ENCODE measurements around the gene KDM1A.

Gene KDM1A

GRCh38 chr1:23083714-23084480 is 64.6 kb downstream of the KDM1A start:
- H3K9me2 ChIP-seq (replicated peaks; ENCODE audit: low read depth, low read length) = no peaks in the 10 kb centered on the region
- no peak overlapping the region for H3K9ac ChIP-seq (ENCODE audit: low read depth, low read length, poor library complexity, severe bottlenecking)
- H3K4me1 ChIP-seq (ENCODE audit: insufficient read depth, low read length, poor library complexity, severe bottlenecking) = no peaks in the 10 kb centered on the region
- no peak for TF ChIP-seq EZH2phosphoT487 (IDR thresholded peaks at IDR 0.05; ENCODE audit: borderline replicate concordance)
- H3K9me3 ChIP-seq (ENCODE audit: insufficient read depth, low read depth, low read length) = no peaks in the 10 kb centered on the region
- H3K4me2 ChIP-seq (ENCODE audit: low read depth, low read length, poor library complexity, severe bottlenecking) = no peak overlapping the region
- no peak overlapping the region for H3K4me3 ChIP-seq (ENCODE audit: low read length, poor library complexity, severe bottlenecking)
- peaks cover 99% of the 10 kb centered on the region for H3K36me3 ChIP-seq (ENCODE audit: insufficient read depth, low read length)
- no peaks in the 10 kb centered on the region for H4K20me1 ChIP-seq (ENCODE audit: insufficient read depth, low read length, poor library complexity, severe bottlenecking)
- no peaks in the 10 kb centered on the region for H3K79me2 ChIP-seq (ENCODE audit: insufficient read depth, low read length)
- H3K27me3 ChIP-seq (ENCODE audit: insufficient read depth, low read length, poor library complexity, severe bottlenecking) = no peaks in the 10 kb centered on the region
- no peaks in the 10 kb centered on the region for H3F3A ChIP-seq (ENCODE audit: low read depth)
- no peak overlapping the region for H2AFZ ChIP-seq (ENCODE audit: low read length)

- Histone ChIP-seq H3K4me2 (ENCODE audit: low read depth, low read length, poor library complexity, severe bottlenecking) (no peak overlapping the region), H3K27me3 (ENCODE audit: insufficient read depth, low read length, poor library complexity, severe bottlenecking) (no peaks in the 10 kb centered on the region), H3K4me3 (ENCODE audit: low read length, poor library complexity, severe bottlenecking) (no peak overlapping the region), H3K36me3 (ENCODE audit: insufficient read depth, low read length) (peaks cover 94% of the 10 kb centered on the region), H3K9me2 (replicated peaks; ENCODE audit: low read depth, low read length) (no peaks in the 10 kb centered on the region), H4K20me1 (ENCODE audit: insufficient read depth, low read length, poor library complexity, severe bottlenecking) (no peaks in the 10 kb centered on the region), H3K9ac (ENCODE audit: low read depth, low read length, poor library complexity, severe bottlenecking) (no peak overlapping the region), H3K9me3 (ENCODE audit: insufficient read depth, low read depth, low read length) (no peaks in the 10 kb centered on the region), H3F3A (ENCODE audit: low read depth) (no peaks in the 10 kb centered on the region), H3K4me1 (ENCODE audit: insufficient read depth, low read length, poor library complexity, severe bottlenecking) (no peaks in the 10 kb centered on the region), H2AFZ (ENCODE audit: low read length) (no peak overlapping the region), H3K79me2 (ENCODE audit: insufficient read depth, low read length) (no peaks in the 10 kb centered on the region)
- TF ChIP-seq CTCF (conservative IDR thresholded peaks at IDR 0.05; ENCODE audit: low read length) = no peak
Measured at GRCh38 chr1:23084880-23085279, 65.6 kb downstream of the KDM1A start.

- Histone ChIP-seq H3K9ac (ENCODE audit: low read depth, low read length, poor library complexity, severe bottlenecking) (no peak overlapping the region), H3K9me2 (replicated peaks; ENCODE audit: low read depth, low read length) (no peaks in the 10 kb centered on the region), H3K4me3 (ENCODE audit: low read length, poor library complexity, severe bottlenecking) (no peak overlapping the region), H3K9me3 (ENCODE audit: insufficient read depth, low read depth, low read length) (no peaks in the 10 kb centered on the region), H3K36me3 (ENCODE audit: insufficient read depth, low read length) (peaks cover 93% of the 10 kb centered on the region), H4K20me1 (ENCODE audit: insufficient read depth, low read length, poor library complexity, severe bottlenecking) (no peaks in the 10 kb centered on the region), H3F3A (ENCODE audit: low read depth) (no peaks in the 10 kb centered on the region), H3K27me3 (ENCODE audit: insufficient read depth, low read length, poor library complexity, severe bottlenecking) (no peaks in the 10 kb centered on the region), H3K79me2 (ENCODE audit: insufficient read depth, low read length) (no peaks in the 10 kb centered on the region), H2AFZ (ENCODE audit: low read length) (no peak overlapping the region), H3K4me2 (ENCODE audit: low read depth, low read length, poor library complexity, severe bottlenecking) (no peak overlapping the region), H3K4me1 (ENCODE audit: insufficient read depth, low read length, poor library complexity, severe bottlenecking) (no peaks in the 10 kb centered on the region)
- TF ChIP-seq EZH2phosphoT487 (IDR thresholded peaks at IDR 0.05; ENCODE audit: borderline replicate concordance) (no peak), CTCF (conservative IDR thresholded peaks at IDR 0.05; ENCODE audit: low read length) (no peak)
Measured at GRCh38 chr1:23085696-23086095, 66.4 kb downstream of the KDM1A start.

- peaks cover 93% of the 10 kb centered on the region; the same call in 1 of the 2 replicates for H3K36me3 ChIP-seq (ENCODE audit: insufficient read depth, low read length)
- H3K9ac ChIP-seq (ENCODE audit: low read depth, low read length, poor library complexity, severe bottlenecking) = no peak overlapping the region
- H2AFZ ChIP-seq (ENCODE audit: low read length) = no peak overlapping the region
Measured at GRCh38 chr1:23088027-23088426, 68.8 kb downstream of the KDM1A start.

More at GRCh38 chr1:23088027-23088426, 68.8 kb downstream of the KDM1A start:
- Histone ChIP-seq H4K20me1 (ENCODE audit: insufficient read depth, low read length, poor library complexity, severe bottlenecking) (no peaks in the 10 kb centered on the region), H3F3A (ENCODE audit: low read depth) (no peaks in the 10 kb centered on the region), H3K4me2 (ENCODE audit: low read depth, low read length, poor library complexity, severe bottlenecking) (no peak overlapping the region), H3K9me3 (ENCODE audit: insufficient read depth, low read depth, low read length) (no peaks in the 10 kb centered on the region), H3K4me1 (ENCODE audit: insufficient read depth, low read length, poor library complexity, severe bottlenecking) (no peaks in the 10 kb centered on the region), H3K9me2 (replicated peaks; ENCODE audit: low read depth, low read length) (no peaks in the 10 kb centered on the region), H3K79me2 (ENCODE audit: insufficient read depth, low read length) (no peaks in the 10 kb centered on the region), H3K27me3 (ENCODE audit: insufficient read depth, low read length, poor library complexity, severe bottlenecking) (no peaks in the 10 kb centered on the region), H3K4me3 (ENCODE audit: low read length, poor library complexity, severe bottlenecking) (no peak overlapping the region)
- TF ChIP-seq CTCF (conservative IDR thresholded peaks at IDR 0.05; ENCODE audit: low read length) (no peak), EZH2phosphoT487 (IDR thresholded peaks at IDR 0.05; ENCODE audit: borderline replicate concordance) (no peak)
